HEK293 (cell line): ENCODE measurements around the gene BRAT1.

Source experiments
- CTCF ChIA-PET: fragments of 350-600 bp; formaldehyde crosslinking; extraction: SDS; loops from one replicate; lab custom pipeline; 2021; ENCODE audit warnings: antibody characterized with exemption; lab: Yijun Ruan, JAX
- POLR2A ChIA-PET: fragments of 300-600 bp; formaldehyde crosslinking; extraction: SDS; loops from one replicate; lab custom pipeline; 2020; ENCODE audit warnings: antibody characterized with exemption, inconsistent platforms; lab: Yijun Ruan, JAX
- H3K27ac ChIP-seq: fragments of 200-500 bp; sonication (Bioruptor generic); 2 replicates; pipeline ENCODE4 v1.5.1; 2014; ENCODE audit warnings: low read depth, low read length, control low read depth, inconsistent platforms; ENCODE audit errors: extremely low read depth
- H3K36me3 ChIP-seq, 2 experiments: fragments of 200-500 bp in 1 of 2; sonication (Bioruptor generic) in 1 of 2; 1 replicate in 1 of 2; 2 replicates in 1 of 2; pipeline ENCODE4 v1.5.1; 2014 to 2017; ENCODE audit warnings: inconsistent platforms in 2 of 2, low read length in 2 of 2; ENCODE audit not compliant: control insufficient read depth in 2 of 2, insufficient read depth in 1 of 2
- H3K4me1 ChIP-seq: fragments of 200-500 bp; sonication (Bioruptor generic); 2 replicates; pipeline ENCODE4 v1.5.1; 2014; ENCODE audit warnings: mild to moderate bottlenecking, low read length, inconsistent platforms; ENCODE audit not compliant: control insufficient read depth, insufficient read depth
- H3K4me3 ChIP-seq: 2 replicates; pipeline ENCODE4 v1.5.1; 2011; ENCODE audit warnings: low read depth, mild to moderate bottlenecking, control low read depth, low read length, moderate library complexity
- H3K9me3 ChIP-seq: fragments of 200-500 bp; sonication (Bioruptor generic); 2 replicates; pipeline ENCODE4 v1.5.1; 2014; ENCODE audit warnings: low read depth, low read length, inconsistent platforms; ENCODE audit not compliant: control insufficient read depth, insufficient read depth
- BCL11A ChIP-seq: fragments of 450-650 bp; formaldehyde crosslinking; IDR thresholded peaks from 2 replicates; pipeline ENCODE4 v1.5.1; 2016; ENCODE audit warnings: low read depth, missing biosample characterization, missing genetic modification characterization
- GLIS2 ChIP-seq: fragments of 450-650 bp; formaldehyde crosslinking; IDR thresholded peaks from 2 replicates; pipeline ENCODE4 v1.5.1; 2016; ENCODE audit warnings: missing biosample characterization, missing genetic modification characterization
- KLF1 ChIP-seq: fragments of 450-650 bp; formaldehyde crosslinking; IDR thresholded peaks from 2 replicates; pipeline ENCODE4 v1.5.1; 2016; ENCODE audit warnings: missing biosample characterization, missing genetic modification characterization
- PATZ1 ChIP-seq: fragments of 450-650 bp; formaldehyde crosslinking; IDR thresholded peaks from 2 replicates; pipeline ENCODE4 v1.5.1; 2016; ENCODE audit warnings: missing biosample characterization, missing genetic modification characterization
- SP2 ChIP-seq: fragments of 450-650 bp; formaldehyde crosslinking; IDR thresholded peaks from 2 replicates; pipeline ENCODE4 v1.5.1; 2016; ENCODE audit warnings: missing biosample characterization, missing genetic modification characterization
- ZBTB10 ChIP-seq: fragments of 450-650 bp; formaldehyde crosslinking; IDR thresholded peaks from 2 replicates; pipeline ENCODE4 v1.5.1; 2016; ENCODE audit warnings: missing biosample characterization, missing genetic modification characterization
- ZBTB20 ChIP-seq: fragments of 450-650 bp; formaldehyde crosslinking; IDR thresholded peaks from 2 replicates; pipeline ENCODE4 v1.5.1; 2016; ENCODE audit warnings: missing biosample characterization, missing genetic modification characterization
- ZBTB26 ChIP-seq: fragments of 450-650 bp; formaldehyde crosslinking; optimal IDR thresholded peaks from 2 replicates; pipeline ENCODE3; 2016; ENCODE audit warnings: missing biosample characterization, mild to moderate bottlenecking, missing genetic modification characterization
- ZBTB8A ChIP-seq: fragments of 450-650 bp; formaldehyde crosslinking; IDR thresholded peaks from 2 replicates; pipeline ENCODE4 v1.5.1; 2016; ENCODE audit warnings: missing biosample characterization, missing genetic modification characterization
- ZNF292 ChIP-seq: fragments of 450-650 bp; formaldehyde crosslinking; IDR thresholded peaks from 2 replicates; pipeline ENCODE4 v1.5.1; 2016; ENCODE audit warnings: low read depth, missing biosample characterization, missing genetic modification characterization, borderline replicate concordance
- ZNF391 ChIP-seq: fragments of 450-650 bp; formaldehyde crosslinking; IDR thresholded peaks from 2 replicates; pipeline ENCODE4 v1.5.1; 2016; ENCODE audit warnings: low read depth, missing biosample characterization, missing genetic modification characterization, borderline replicate concordance
- ZNF449 ChIP-seq: fragments of 450-650 bp; formaldehyde crosslinking; IDR thresholded peaks from 2 replicates; pipeline ENCODE4 v1.5.1; 2017; ENCODE audit warnings: missing biosample characterization, mild to moderate bottlenecking, missing genetic modification characterization, moderate library complexity
- ZNF529 ChIP-seq: fragments of 450-650 bp; formaldehyde crosslinking; IDR thresholded peaks from 2 replicates; pipeline ENCODE4 v1.5.1; 2017; ENCODE audit warnings: missing genetic modification characterization, missing biosample characterization; ENCODE audit not compliant: insufficient replicate concordance
- ZNF664 ChIP-seq: fragments of 450-650 bp; formaldehyde crosslinking; IDR thresholded peaks from 2 replicates; pipeline ENCODE4 v1.5.1; 2016; ENCODE audit warnings: missing biosample characterization, missing genetic modification characterization

The BRAT1 gene

GRCh38 chr7:2520761-2521290 lies 34.5 kb downstream of the BRAT1 start:
- Histone ChIP-seq H3K4me1 (peaks cover 10% of the 10 kb centered on the region), H3K27ac (no peak overlapping the region), H3K36me3 (no peaks in the 10 kb centered on the region), H3K9me3 (no peaks in the 10 kb centered on the region), H3K4me3 (peak overlapping the region; percentile 39)
- POLR2A ChIA-PET: interaction anchor here (1.0 kb wide), 1 partner anchor 28 kb away, joined by 3 read pairs; no protein-coding TSS in a partner anchor
- TF ChIP-seq ZBTB8A (tag by site-specific recombination): no peak
- peak; percentile 89 for TF ChIP-seq ZNF449 (tag by site-specific recombination)
- TF ChIP-seq KLF1 (tag by site-specific recombination): peak; percentile 46
- CTCF ChIA-PET: interaction anchor here (0.6 to 1.4 kb wide), 2 partner anchors 52 to 766 kb away, joined by 3 to 4 read pairs; no protein-coding TSS in a partner anchor

GRCh38 chr7:2520131-2520760 lies 35.1 kb downstream of the BRAT1 start:
- TF ChIP-seq ZNF664: no peak
- TF ChIP-seq ZNF292: no peak
- 0 out of 2 replicates have a peak, but pooled peaks have one; percentile 14 for TF ChIP-seq BCL11A
- peak; percentile 47 for TF ChIP-seq PATZ1 (tag by site-specific recombination)
- no peak for TF ChIP-seq ZNF391 (tag by site-specific recombination)
- no peak for TF ChIP-seq SP2 (tag by site-specific recombination)
- peak; percentile 40 for TF ChIP-seq ZBTB26
- TF ChIP-seq GLIS2 (tag by site-specific recombination): peak; percentile 70
- TF ChIP-seq ZNF529 (tag by site-specific recombination): no peak
- TF ChIP-seq ZBTB20 (tag by site-specific recombination): peak; percentile 59; the same call in 1 of the 2 replicates
- peak; percentile 51; the same call in 1 of the 2 replicates for TF ChIP-seq ZBTB10 (tag by site-specific recombination)
- TF ChIP-seq, all 188 proteins: peak for 6
- ChIA-PET CTCF (interaction anchor here (1.4 kb wide), 1 partner anchor 51 kb away, joined by 4 read pairs; no protein-coding TSS in a partner anchor), POLR2A (interaction anchor here (1.0 to 1.1 kb wide), 2 partner anchors 11 to 27 kb away, joined by 3 read pairs; no protein-coding TSS in a partner anchor)
- no peak overlapping the region for H3K27ac ChIP-seq
- no peaks in the 10 kb centered on the region for H3K36me3 ChIP-seq
- no peaks in the 10 kb centered on the region for H3K9me3 ChIP-seq
- H3K4me1 ChIP-seq: peaks cover 8% of the 10 kb centered on the region
- peak overlapping the region; percentile 39 for H3K4me3 ChIP-seq
